Measurements from ENCODE around the gene CUL1.

Gene CUL1

GRCh38 chr7:148828965-148829364 lies 130.3 kb downstream of the CUL1 start:
- Histone ChIP-seq H3K27ac (no peak overlapping the region), H3K79me2 (ENCODE audit: insufficient read depth, low read depth) (peaks cover 38% of the 10 kb centered on the region; the same call in 1 of the 2 replicates), H4K20me1 (ENCODE audit: insufficient read depth) (peaks cover 6% of the 10 kb centered on the region; the same call in 1 of the 2 replicates), H3K4me2 (no peak overlapping the region), H3K36me3 (ENCODE audit: insufficient read depth) (peaks cover 24% of the 10 kb centered on the region), H3K9ac (no peak overlapping the region), H3K4me3 (IDR thresholded peaks at IDR 0.05; ENCODE audit: insufficient read depth, low read depth, low read length) (no peak overlapping the region), H3K27me3 (ENCODE audit: insufficient read depth, low read depth) (no peaks in the 10 kb centered on the region), H3K4me1 (ENCODE audit: low read depth, poor library complexity, severe bottlenecking) (peaks cover 9% of the 10 kb centered on the region), H2AFZ (ENCODE audit: low read depth) (no peak overlapping the region)
- TF ChIP-seq CTCF (conservative IDR thresholded peaks at IDR 0.05; ENCODE audit: low read depth, low read length): no peak

DNA sequence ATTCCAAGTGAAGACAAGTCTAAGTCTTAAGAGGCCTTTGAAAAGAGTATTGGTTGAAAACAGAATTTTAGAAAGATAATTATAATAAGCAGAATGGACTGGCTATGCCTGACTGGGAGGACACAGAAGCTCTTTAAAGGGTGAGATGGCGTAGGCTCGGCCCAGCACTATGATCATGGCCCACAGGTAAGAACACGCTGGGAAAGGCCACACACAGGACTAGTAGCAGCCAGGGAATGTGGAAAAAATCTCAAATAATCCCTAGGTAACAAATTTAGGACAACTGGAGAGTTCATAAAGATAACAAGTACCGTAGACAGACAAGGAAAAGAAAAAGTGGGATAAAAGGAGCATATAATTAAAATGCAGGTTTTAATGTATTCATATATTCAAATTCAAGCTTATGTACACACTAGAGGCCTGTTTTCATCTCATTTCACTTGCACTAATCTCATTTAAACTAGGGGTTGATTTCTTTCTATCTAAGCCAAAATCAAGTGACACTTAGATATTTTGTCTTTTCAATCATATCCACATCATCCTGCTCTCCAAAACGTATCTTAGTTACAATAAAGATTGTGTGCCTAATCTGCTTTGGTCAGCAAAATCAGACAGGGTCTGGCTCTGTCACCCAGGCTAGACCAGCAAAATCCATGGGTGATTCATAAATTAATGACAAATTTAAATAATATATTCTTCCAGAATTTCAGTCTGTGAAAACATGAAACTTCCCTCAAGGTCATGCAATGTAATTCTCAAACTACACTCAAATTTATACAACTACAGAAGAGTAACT lies 132.4 kb downstream of the CUL1 start:
- H3K9ac ChIP-seq: no peak overlapping the region
- H3K36me3 ChIP-seq (ENCODE audit: insufficient read depth): peaks cover 16% of the 10 kb centered on the region
- H3K27ac ChIP-seq: no peak overlapping the region
- no peak overlapping the region for H2AFZ ChIP-seq (ENCODE audit: low read depth)
- peaks cover under 1% of the 10 kb centered on the region for H3K4me1 ChIP-seq (ENCODE audit: low read depth, poor library complexity, severe bottlenecking)
- peaks cover 56% of the 10 kb centered on the region for H3K79me2 ChIP-seq (ENCODE audit: insufficient read depth, low read depth)
- no peak overlapping the region for H3K4me2 ChIP-seq
- peaks cover 6% of the 10 kb centered on the region; the same call in 1 of the 2 replicates for H4K20me1 ChIP-seq (ENCODE audit: insufficient read depth)
- TF ChIP-seq CTCF (conservative IDR thresholded peaks at IDR 0.05; ENCODE audit: low read depth, low read length): no peak
- no peaks in the 10 kb centered on the region for H3K27me3 ChIP-seq (ENCODE audit: insufficient read depth, low read depth)
- no peak overlapping the region for H3K4me3 ChIP-seq (IDR thresholded peaks at IDR 0.05; ENCODE audit: insufficient read depth, low read depth, low read length)

DNA sequence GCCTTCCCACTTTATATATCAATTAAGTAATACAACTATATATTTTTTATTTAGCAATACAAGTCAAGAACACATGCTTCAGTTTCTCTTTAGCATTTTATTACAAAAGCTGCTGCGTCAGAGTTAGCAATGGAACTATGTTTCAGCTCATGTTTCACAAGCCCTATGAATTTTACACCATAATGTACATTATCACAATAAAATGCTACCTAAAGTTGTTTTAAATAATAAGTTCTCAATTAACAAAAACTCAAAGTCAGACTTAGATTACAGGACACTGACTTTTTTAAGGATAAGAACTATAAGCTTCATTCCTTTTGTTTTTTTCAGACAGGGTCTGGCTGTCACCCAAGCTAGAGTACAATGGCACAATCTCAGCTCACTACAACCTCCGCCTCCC lies 133.1 kb downstream of the CUL1 start:
- Histone ChIP-seq H3K4me3 (IDR thresholded peaks at IDR 0.05; ENCODE audit: insufficient read depth, low read depth, low read length) (no peak overlapping the region), H3K4me1 (ENCODE audit: low read depth, poor library complexity, severe bottlenecking) (no peaks in the 10 kb centered on the region), H3K9ac (no peak overlapping the region), H3K79me2 (ENCODE audit: insufficient read depth, low read depth) (peaks cover 57% of the 10 kb centered on the region), H2AFZ (ENCODE audit: low read depth) (no peak overlapping the region), H3K27ac (no peak overlapping the region), H3K4me2 (no peak overlapping the region), H3K27me3 (ENCODE audit: insufficient read depth, low read depth) (no peaks in the 10 kb centered on the region), H3K36me3 (ENCODE audit: insufficient read depth) (peaks cover 9% of the 10 kb centered on the region), H4K20me1 (ENCODE audit: insufficient read depth) (peaks cover 6% of the 10 kb centered on the region; the same call in 1 of the 2 replicates)
- TF ChIP-seq CTCF (conservative IDR thresholded peaks at IDR 0.05; ENCODE audit: low read depth, low read length): no peak

DNA sequence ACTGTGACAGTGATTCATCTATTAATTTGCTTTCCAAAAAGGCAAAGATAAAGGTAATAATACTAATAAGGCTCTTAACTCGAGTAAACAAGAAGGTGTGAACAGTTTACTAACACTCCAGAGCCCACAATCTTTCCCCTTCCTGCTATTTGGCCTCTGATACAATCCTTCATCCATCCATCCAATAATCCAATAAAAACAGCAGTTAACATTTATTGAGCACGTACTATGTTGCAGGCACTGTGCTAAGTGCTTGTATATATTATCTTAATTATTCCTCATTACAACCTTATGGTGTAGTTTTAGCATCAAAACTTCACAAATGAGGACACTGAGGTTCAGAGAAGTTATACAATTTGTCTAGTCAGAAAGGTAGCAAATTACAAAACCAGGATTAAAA lies 135.9 kb downstream of the CUL1 start:
- Histone ChIP-seq H4K20me1 (ENCODE audit: insufficient read depth) (peaks cover 6% of the 10 kb centered on the region; the same call in 1 of the 2 replicates), H3K79me2 (ENCODE audit: insufficient read depth, low read depth) (peaks cover 85% of the 10 kb centered on the region)
- TF ChIP-seq CTCF (conservative IDR thresholded peaks at IDR 0.05; ENCODE audit: low read depth, low read length): no peak

More for the DNA sequence above, 135.9 kb downstream of the CUL1 start:
- Histone ChIP-seq H3K9ac (no peak overlapping the region), H3K27me3 (ENCODE audit: insufficient read depth, low read depth) (no peaks in the 10 kb centered on the region), H3K27ac (no peak overlapping the region), H3K4me1 (ENCODE audit: low read depth, poor library complexity, severe bottlenecking) (peaks cover 16% of the 10 kb centered on the region), H3K36me3 (ENCODE audit: insufficient read depth) (peaks cover 9% of the 10 kb centered on the region), H2AFZ (ENCODE audit: low read depth) (no peak overlapping the region), H3K4me2 (no peak overlapping the region; the same call in 1 of the 2 replicates), H3K4me3 (IDR thresholded peaks at IDR 0.05; ENCODE audit: insufficient read depth, low read depth, low read length) (no peak overlapping the region)

Data from KMS-11 (cell line).